Neutrophil (primary cell): Measurements from ENCODE around the gene THAP3.

Experiments used
- H3K27ac ChIP-seq: fragments of 200-600 bp; sonication (generic); 2 replicates; pipeline ENCODE4 v1.5.1; 2016; ENCODE audit warnings: mild to moderate bottlenecking, moderate library complexity
- H3K27me3 ChIP-seq: fragments of 200-600 bp; sonication (generic); 2 replicates; pipeline ENCODE4 v1.6.0; 2016; ENCODE audit warnings: mild to moderate bottlenecking
- H3K36me3 ChIP-seq: fragments of 200-600 bp; sonication (generic); 2 replicates; pipeline ENCODE4 v1.5.1; 2017
- H3K4me1 ChIP-seq, 2 experiments: fragments of 200-600 bp in 1 of 2; sonication (generic) in 1 of 2; 1 replicate in 1 of 2; 2 replicates in 1 of 2; pipeline versions ENCODE4 v1.5.1 to v1.6.1; 2013 to 2016; ENCODE audit warnings: low read depth in 1 of 2, low read length in 1 of 2, mild to moderate bottlenecking in 1 of 2, moderate library complexity in 1 of 2; ENCODE audit not compliant: control insufficient read depth in 1 of 2, insufficient read depth in 1 of 2
- H3K4me3 ChIP-seq, 2 experiments: fragments of 200-600 bp in 1 of 2; sonication (generic) in 1 of 2; 1 replicate in 1 of 2; 2 replicates in 1 of 2; pipeline ENCODE4 v1.5.1; 2013 to 2016; ENCODE audit warnings: low read depth in 1 of 2, low read length in 1 of 2, mild to moderate bottlenecking in 1 of 2, moderate library complexity in 1 of 2
- H3K9me3 ChIP-seq: fragments of 200-600 bp; sonication (generic); 2 replicates; pipeline ENCODE4 v1.5.1; 2016
- TF ChIP-seq, protein P1 (sequence below): fragments of 200-600 bp; sonication (generic); IDR thresholded peaks from 2 replicates; pipeline ENCODE4 v1.5.1; 2016; ENCODE audit warnings: antibody characterized with exemption

Gene THAP3

DNA sequence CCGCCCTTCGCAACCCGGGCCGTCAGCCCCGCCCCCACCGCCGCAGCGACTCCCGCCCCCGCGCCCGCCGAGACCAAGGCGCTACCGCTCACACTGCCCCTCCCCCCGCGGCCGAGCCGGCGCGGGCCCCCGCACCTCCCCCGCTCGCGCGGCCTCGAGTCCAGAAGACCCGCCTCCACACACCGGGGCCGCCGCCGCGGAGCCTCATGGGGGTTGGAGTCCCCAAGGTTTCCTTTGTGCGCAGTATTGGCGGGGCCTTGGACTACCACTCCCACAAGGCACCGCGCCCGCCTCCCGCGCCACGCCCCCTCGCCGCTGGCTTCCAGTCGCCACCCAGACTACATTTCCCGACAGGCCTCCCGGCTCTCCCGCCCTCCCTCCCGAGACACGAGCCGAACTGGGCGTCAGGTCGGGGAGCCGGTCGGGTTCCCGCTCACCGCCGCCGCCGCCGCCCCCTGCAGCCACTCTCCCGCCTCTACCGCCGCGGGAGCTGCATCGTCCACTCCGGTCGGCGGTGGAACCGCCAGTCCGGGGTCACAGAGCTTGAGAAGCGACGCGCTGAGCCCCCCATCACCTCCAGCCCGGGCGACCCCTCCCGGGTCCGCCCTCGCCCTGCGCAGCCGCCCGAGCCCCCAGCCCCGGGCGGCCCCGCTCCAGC, 11.2 kb upstream of the THAP3 start, which contains the start of gene PHF13:
PHF13 (plus strand) TSS at position 371 of the 658 bp plus-strand sequence. CDS start 336 bp downstream, outside the sequence.
- no peaks in the 10 kb centered on the region for H3K9me3 ChIP-seq
- H3K4me3 ChIP-seq, result peak within 1 kb of the TSS; percentile 78 to 97
- peak within 1 kb of the TSS; percentile 94 for H3K27ac ChIP-seq
- H3K27me3 ChIP-seq, result peaks cover 21% of the 10 kb centered on the region
- peaks cover 17 to 22% of the 10 kb centered on the region in 2 experiments for H3K4me1 ChIP-seq
- H3K36me3 ChIP-seq, result no peaks in the 10 kb centered on the region
- TF ChIP-seq, protein P1, sequence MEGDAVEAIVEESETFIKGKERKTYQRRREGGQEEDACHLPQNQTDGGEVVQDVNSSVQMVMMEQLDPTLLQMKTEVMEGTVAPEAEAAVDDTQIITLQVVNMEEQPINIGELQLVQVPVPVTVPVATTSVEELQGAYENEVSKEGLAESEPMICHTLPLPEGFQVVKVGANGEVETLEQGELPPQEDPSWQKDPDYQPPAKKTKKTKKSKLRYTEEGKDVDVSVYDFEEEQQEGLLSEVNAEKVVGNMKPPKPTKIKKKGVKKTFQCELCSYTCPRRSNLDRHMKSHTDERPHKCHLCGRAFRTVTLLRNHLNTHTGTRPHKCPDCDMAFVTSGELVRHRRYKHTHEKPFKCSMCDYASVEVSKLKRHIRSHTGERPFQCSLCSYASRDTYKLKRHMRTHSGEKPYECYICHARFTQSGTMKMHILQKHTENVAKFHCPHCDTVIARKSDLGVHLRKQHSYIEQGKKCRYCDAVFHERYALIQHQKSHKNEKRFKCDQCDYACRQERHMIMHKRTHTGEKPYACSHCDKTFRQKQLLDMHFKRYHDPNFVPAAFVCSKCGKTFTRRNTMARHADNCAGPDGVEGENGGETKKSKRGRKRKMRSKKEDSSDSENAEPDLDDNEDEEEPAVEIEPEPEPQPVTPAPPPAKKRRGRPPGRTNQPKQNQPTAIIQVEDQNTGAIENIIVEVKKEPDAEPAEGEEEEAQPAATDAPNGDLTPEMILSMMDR, result peak; percentile 33

DNA sequence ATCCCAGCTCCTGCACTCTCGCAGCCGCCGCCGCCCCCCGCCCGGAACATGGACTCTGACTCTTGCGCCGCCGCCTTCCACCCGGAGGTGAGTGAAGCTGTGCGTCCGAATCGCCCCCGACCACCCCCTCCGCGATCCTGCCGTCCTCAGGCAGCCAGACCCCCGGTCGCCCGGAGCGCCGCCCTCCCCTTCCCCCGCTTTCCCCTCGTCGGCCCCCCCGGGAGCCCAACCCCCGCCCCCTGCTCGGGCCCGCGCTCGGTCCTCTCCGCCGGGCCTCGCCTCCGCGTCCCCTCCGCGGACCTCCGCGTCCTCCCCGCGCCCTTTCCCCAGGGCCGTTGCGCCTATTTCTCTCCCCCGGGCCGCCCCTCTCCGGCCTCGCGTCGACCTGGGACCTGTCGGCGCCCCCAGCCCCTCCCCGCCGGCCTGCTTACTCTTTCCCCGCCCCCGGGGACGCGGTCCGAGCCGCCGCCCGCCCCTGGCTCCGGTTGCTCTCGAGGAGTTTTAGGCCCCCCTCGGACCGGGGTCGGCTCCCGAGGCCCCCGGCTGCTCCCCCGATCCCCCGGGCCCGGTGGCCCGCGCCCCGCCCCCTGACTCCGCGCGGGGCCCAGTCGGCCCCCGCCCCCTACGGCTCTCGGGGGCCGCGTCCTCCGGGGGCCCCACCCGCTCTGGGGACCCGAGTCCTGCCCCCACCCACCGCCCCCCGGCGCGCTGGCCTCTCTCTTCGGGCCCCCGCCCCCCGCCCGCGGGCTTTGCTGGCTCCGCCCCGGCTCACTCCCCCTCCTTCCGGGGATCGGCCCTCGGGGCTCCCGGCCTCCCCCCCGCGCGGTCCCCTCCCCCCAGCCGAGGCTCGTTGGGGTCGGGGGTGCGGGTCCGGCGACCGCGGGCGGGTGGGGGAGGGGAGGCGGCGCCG, 10.4 kb upstream of the THAP3 start:
- TF ChIP-seq, protein P1, result no peak
- Histone ChIP-seq H3K27me3 (peaks cover 21% of the 10 kb centered on the region), H3K27ac (peak overlapping the region; percentile 94), H3K9me3 (no peaks in the 10 kb centered on the region), H3K4me3 (peak overlapping the region; percentile 78 to 97), H3K36me3 (peaks cover under 1% of the 10 kb centered on the region), H3K4me1 (peaks cover 17 to 22% of the 10 kb centered on the region in 2 experiments)

DNA sequence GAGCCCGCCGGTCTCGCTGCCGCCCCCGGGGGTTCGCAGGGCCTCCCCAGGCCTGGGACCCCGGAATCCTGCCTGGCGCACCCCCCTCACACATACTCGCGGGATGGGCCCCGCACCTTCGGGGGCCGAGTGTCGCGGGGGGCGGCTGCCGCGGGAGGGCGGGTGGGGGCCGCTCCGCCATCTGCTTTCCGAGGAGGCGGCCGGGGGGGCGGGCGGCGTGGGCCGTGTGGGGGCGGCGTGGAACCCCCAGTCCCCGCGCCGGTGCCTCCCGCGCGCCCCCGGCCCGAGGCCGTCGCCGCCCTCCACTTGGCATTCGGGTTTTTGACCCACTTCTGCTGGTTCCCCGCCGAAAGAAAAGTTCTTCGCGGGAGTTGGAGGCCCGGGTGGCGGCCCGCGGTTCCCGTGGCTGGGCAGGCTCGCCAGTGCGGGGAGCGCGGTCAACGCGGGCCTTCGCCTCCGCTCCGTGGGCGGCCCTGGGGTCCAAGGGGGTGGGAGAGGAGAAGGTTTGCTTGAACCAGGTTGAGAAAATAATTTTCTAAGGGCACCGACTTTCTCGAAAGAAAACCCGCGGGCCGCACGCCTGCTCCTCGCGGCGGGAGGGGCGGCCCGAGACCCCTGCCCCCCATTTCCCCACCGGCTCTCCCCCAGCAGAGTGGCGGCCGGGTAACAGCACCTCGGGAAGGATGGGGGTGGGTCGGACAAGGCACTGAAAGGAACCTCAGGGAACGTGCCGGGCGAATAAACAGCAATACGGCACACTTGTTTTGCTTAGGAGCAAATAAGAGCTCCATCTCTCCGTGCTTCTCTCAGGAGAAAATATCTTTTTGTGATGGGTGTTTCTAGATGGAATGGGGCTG, 9.5 kb upstream of the THAP3 start:
- H3K9me3 ChIP-seq, result no peaks in the 10 kb centered on the region
- H3K36me3 ChIP-seq, result peaks cover 9% of the 10 kb centered on the region
- peaks cover 17 to 22% of the 10 kb centered on the region in 2 experiments for H3K4me1 ChIP-seq
- H3K27me3 ChIP-seq, result peaks cover 21% of the 10 kb centered on the region
- H3K4me3 ChIP-seq, result peak overlapping the region; percentile 55 to 97
- H3K27ac ChIP-seq, result peak overlapping the region; percentile 94
- TF ChIP-seq, protein P1, result no peak

DNA sequence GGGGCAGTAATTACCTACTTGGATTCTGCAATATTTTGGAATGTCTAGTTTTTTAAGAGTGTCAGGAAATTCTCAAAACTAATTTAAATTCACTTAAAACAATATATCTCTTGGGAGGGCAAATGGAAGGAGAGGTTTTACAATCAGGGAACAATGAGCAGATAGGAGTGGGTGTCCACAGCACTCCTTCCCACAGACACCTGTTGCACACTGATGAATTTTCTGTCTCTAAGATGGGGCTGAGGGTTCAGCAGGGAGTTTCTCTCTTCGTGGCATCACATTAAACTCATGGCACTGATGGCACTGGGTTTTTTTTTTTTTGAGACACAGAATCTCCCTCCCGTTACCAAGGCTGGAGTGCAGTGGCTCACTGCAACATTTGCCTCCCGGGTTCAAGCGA, 5.6 kb upstream of the THAP3 start:
- TF ChIP-seq, protein P1, result no peak
- peaks cover 30% of the 10 kb centered on the region for H3K36me3 ChIP-seq

More for the DNA sequence above, 5.6 kb upstream of the THAP3 start:
- Histone ChIP-seq H3K4me3 (no peak overlapping the region), H3K4me1 (peaks cover 4 to 6% of the 10 kb centered on the region in 2 experiments), H3K27ac (no peak overlapping the region), H3K9me3 (no peaks in the 10 kb centered on the region), H3K27me3 (peaks cover 21% of the 10 kb centered on the region)
